HepG2 (cell line): ENCODE results near the gene PRKN. TPM values are rescaled to one million over a fixed set of nuclear protein-coding genes. Genes with fewer than 3 reads are reported as not detected.
A peak's percentile ranks its signal among the peaks of the same experiment; 100 is the strongest.

Experiments used
- ARID5B ChIP-seq: IDR thresholded peaks from 2 replicates; pipeline ENCODE4 v1.4.0; 2020; ENCODE audit warnings: mild to moderate bottlenecking, missing genetic modification reagents
- BHLHE40 ChIP-seq: IDR thresholded peaks from 2 replicates; pipeline ENCODE4 v1.6.1; 2011; ENCODE audit warnings: low read length, improper control_type of control experiment
- CEBPG ChIP-seq: IDR thresholded peaks from 2 replicates; pipeline ENCODE4 v1.6.1; 2016
- CREM ChIP-seq, 2 experiments: sonication (generic) in 1 of 2; formaldehyde crosslinking in 1 of 2; IDR thresholded peaks; 2 replicates each; pipeline versions ENCODE4 v1.4.0 to v1.6.1; 2016 to 2020; ENCODE audit warnings: antibody characterized with exemption in 1 of 2, mild to moderate bottlenecking in 1 of 2, missing genetic modification reagents in 1 of 2
- FOXA1 ChIP-seq, 2 experiments: fragments of 450-650 bp in 1 of 2; sonication (generic) in 1 of 2; formaldehyde crosslinking in 1 of 2; IDR thresholded peaks; 2 replicates each; pipeline versions ENCODE4 v1.4.0 to v1.6.1; 2016 to 2020; ENCODE audit warnings: missing genetic modification reagents in 1 of 2
- FOXP4 ChIP-seq: sonication (generic); formaldehyde crosslinking; IDR thresholded peaks from 2 replicates; pipeline ENCODE4 v1.4.0; 2020; ENCODE audit warnings: missing genetic modification reagents
- HNRNPL ChIP-seq: fragments of 200-400 bp; formaldehyde crosslinking; IDR thresholded peaks from 2 replicates; pipeline ENCODE4 v1.6.1; 2017; ENCODE audit warnings: mild to moderate bottlenecking, low read depth, low read length
- IRX3 ChIP-seq: sonication (generic); formaldehyde crosslinking; IDR thresholded peaks from 2 replicates; pipeline ENCODE4 v1.8.1; 2023; ENCODE audit warnings: mild to moderate bottlenecking, low read depth, missing genetic modification reagents, borderline replicate concordance
- KLF6 ChIP-seq: IDR thresholded peaks from 2 replicates; pipeline ENCODE4 v1.8.0; 2016; ENCODE audit warnings: missing biosample characterization, missing genetic modification reagents
- MLX ChIP-seq: IDR thresholded peaks from 2 replicates; pipeline ENCODE4 v1.6.1; 2016
- MXI1 ChIP-seq: IDR thresholded peaks from 3 replicates; pipeline ENCODE4 v1.6.1; 2012; ENCODE audit warnings: low read depth, low read length, inconsistent platforms, borderline replicate concordance
- NFYB ChIP-seq: sonication (generic); formaldehyde crosslinking; IDR thresholded peaks from 2 replicates; pipeline ENCODE4 v1.4.0; 2020; ENCODE audit warnings: missing genetic modification reagents
- NR2F6 ChIP-seq, 2 experiments: IDR thresholded peaks; 2 replicates each; pipeline ENCODE4 v1.6.1; 2016; ENCODE audit warnings: antibody characterized with exemption in 1 of 2, mild to moderate bottlenecking in 1 of 2
- PAXIP1 ChIP-seq: sonication (generic); formaldehyde crosslinking; conservative IDR thresholded peaks from 2 replicates; pipeline ENCODE4 v1.4.0; 2020; ENCODE audit warnings: mild to moderate bottlenecking, missing genetic modification reagents, moderate library complexity
- POGZ ChIP-seq: sonication (generic); formaldehyde crosslinking; IDR thresholded peaks from 2 replicates; pipeline ENCODE4 v1.4.0; 2020; ENCODE audit warnings: mild to moderate bottlenecking, missing genetic modification reagents
- RARA ChIP-seq: IDR thresholded peaks from 2 replicates; pipeline ENCODE4 v1.6.1; 2016; ENCODE audit warnings: missing genetic modification reagents, missing compliant biosample characterization
- SCMH1 ChIP-seq: sonication (generic); formaldehyde crosslinking; IDR thresholded peaks from 2 replicates; pipeline ENCODE4 v1.9.0; 2021; ENCODE audit warnings: missing genetic modification reagents, mild to moderate bottlenecking, borderline replicate concordance
- SOX6 ChIP-seq, 2 experiments: fragments of 450-650 bp in 1 of 2; sonication (generic) in 1 of 2; formaldehyde crosslinking in 1 of 2; IDR thresholded peaks; 2 replicates each; pipeline versions ENCODE4 v1.4.0 to v1.6.1; 2017 to 2020; ENCODE audit warnings: antibody characterized with exemption in 1 of 2, mild to moderate bottlenecking in 1 of 2, missing genetic modification reagents in 1 of 2
- ZNF296 ChIP-seq: sonication (generic); formaldehyde crosslinking; conservative IDR thresholded peaks from 2 replicates; pipeline ENCODE4 v1.5.0; 2020; ENCODE audit warnings: mild to moderate bottlenecking, missing genetic modification reagents
- ZNF850 ChIP-seq: sonication (generic); formaldehyde crosslinking; conservative IDR thresholded peaks from 2 replicates; pipeline ENCODE4 v1.9.0; 2021; ENCODE audit warnings: mild to moderate bottlenecking, missing genetic modification reagents
- polyA plus RNA-seq, 8 experiments: library from polyadenylated mRNA; depleted of rRNA in 3 of 8; stranded (reverse) in 7 of 8; unstranded in 1 of 8; fragments of >200 nt; fragmentation: Illumina TruSeq in 4 of 8; extraction: Trizol in 4 of 8; gene quantifications; 2 replicates each; pipeline versions ENCODE4 v1.2.1 to v1.2.3, GENCODE V29; 2011 to 2016; ENCODE audit warnings: low read depth in 4 of 8, missing spikeins in 1 of 8, mixed read lengths in 1 of 8; ENCODE audit not compliant: insufficient read depth in 1 of 8
- total RNA-seq, 5 experiments: library from RNA; depleted of rRNA; stranded (reverse); fragments of >200 nt; fragmentation: Illumina TruSeq; extraction: Trizol; gene quantifications; 2 replicates each; pipeline ENCODE4 v1.2.3, GENCODE V29; 2016; ENCODE audit warnings: low read depth in 1 of 5

PRKN gene
- total and polyA plus RNA-seq, 2 of the 13 experiments (the other 11 are each of a cell fraction or from before 2014, with no cell fraction given) = 0.31 to 0.44 TPM

- no peak for TF ChIP-seq FOXA1 (IDR thresholded peaks at IDR 0.05)
- TF ChIP-seq FOXA1 (CRISPR knock-in tag; IDR thresholded peaks at IDR 0.05) = peak; percentile 28; the same call in 1 of the 2 replicates
- TF ChIP-seq NFYB (CRISPR knock-in tag) = peak; percentile 43; the same call in 1 of the 2 replicates
- TF ChIP-seq CREM (IDR thresholded peaks at IDR 0.05) = no peak
- no peak for TF ChIP-seq CREM (CRISPR knock-in tag; IDR thresholded peaks at IDR 0.05)
- no peak for TF ChIP-seq ARID5B (CRISPR knock-in tag)
- peak; percentile 64 for TF ChIP-seq POGZ (CRISPR knock-in tag)
- TF ChIP-seq ZNF296 (CRISPR knock-in tag) = no peak
- TF ChIP-seq KLF6 (CRISPR knock-in tag) = no peak
- TF ChIP-seq RARA (CRISPR knock-in tag) = no peak
- no peak for TF ChIP-seq MLX
- TF ChIP-seq BHLHE40 = peak; percentile 24; the same call in 1 of the 2 replicates
- no peak for TF ChIP-seq ZNF850 (CRISPR knock-in tag)
- TF ChIP-seq SOX6 (IDR thresholded peaks at IDR 0.05) = no peak
- peak; percentile 16; the same call in 1 of the 2 replicates for TF ChIP-seq SOX6 (CRISPR knock-in tag; IDR thresholded peaks at IDR 0.05)
- 0 out of 2 replicates have a peak, but pooled peaks have one; percentile 36 for TF ChIP-seq PAXIP1
- no peak for TF ChIP-seq MXI1
- TF ChIP-seq HNRNPL = no peak
- peak; percentile 42; the same call in 1 of the 2 replicates for TF ChIP-seq CEBPG (CRISPR knock-in tag)
- no peak for TF ChIP-seq SCMH1 (CRISPR knock-in tag)
- TF ChIP-seq NR2F6 (IDR thresholded peaks at IDR 0.05) = peak; percentile 43
- TF ChIP-seq NR2F6 (CRISPR knock-in tag; IDR thresholded peaks at IDR 0.05) = no peak
- no peak for TF ChIP-seq FOXP4 (CRISPR knock-in tag)
- no peak for TF ChIP-seq IRX3 (CRISPR knock-in tag)
These were observed 46.1 kb downstream of the PRKN start (continued) for GRCh38 chr6:162681447-162681846.
